Muscle of leg (tissue), 11 donors: ENCODE results near the gene RAB10. TPM values are rescaled to one million over a fixed set of nuclear protein-coding genes. Genes with fewer than 3 reads are reported as not detected.
"Not testable (repeated sequence)": the region's sequence is repeated elsewhere in the genome, so short reads cannot be mapped to it uniquely, and the experiment has no call there.

Source experiments
- DNase-seq: peaks from one replicate; pipeline ENCODE4 v3.0.0; 2013
- H3K27ac ChIP-seq: one replicate; pipeline ENCODE4 v1.5.1; 2013; ENCODE audit warnings: mild to moderate bottlenecking, low read length, control low read depth
- H3K27me3 ChIP-seq: one replicate; pipeline ENCODE4 v1.6.1; 2013; ENCODE audit warnings: low read length; ENCODE audit not compliant: control insufficient read depth, insufficient read depth
- H3K36me3 ChIP-seq: one replicate; pipeline ENCODE4 v1.6.1; 2013; ENCODE audit warnings: low read length; ENCODE audit not compliant: control insufficient read depth, insufficient read depth
- H3K4me1 ChIP-seq: one replicate; pipeline ENCODE4 v1.6.1; 2013; ENCODE audit warnings: low read length; ENCODE audit not compliant: control insufficient read depth, insufficient read depth
- H3K4me3 ChIP-seq: one replicate; pipeline ENCODE4 v1.5.1; 2013; ENCODE audit warnings: low read length, control low read depth
- H3K9me3 ChIP-seq: replicated peaks from 2 replicates; pipeline ENCODE4 v1.6.1; 2013; ENCODE audit warnings: low read depth, low read length; ENCODE audit not compliant: control insufficient read depth
- WGBS: methylation state at CpG from one replicate; pipeline ENCODE4 v1.1.5; 2013; ENCODE audit warnings: missing lambda C conversion rate; ENCODE audit not compliant: insufficient coverage; 5-methylcytosine and 5-hydroxymethylcytosine counted together
- polyA plus RNA-seq, 8 donors: library from polyadenylated mRNA; unstranded; fragments of 120-200 nt; gene quantifications; one replicate each; pipeline versions ENCODE4 v1.2.1 to v1.2.3, GENCODE V29; 2013; ENCODE audit warnings: inconsistent platforms in 1 of 8, low replicate concordance in 1 of 8; ENCODE audit not compliant: insufficient read length in 8 of 8, insufficient read depth in 1 of 8
- total RNA-seq: library from RNA; stranded (reverse); fragments of 120-200 nt; gene quantifications from one replicate; pipeline ENCODE4 v1.2.4, GENCODE V29; 2013

The RAB10 gene
- total and polyA plus RNA-seq, 9 donors: 50.5 to 107 (median 95.3) TPM

GRCh38 chr2:26164641-26165211 lies 130.8 kb downstream of the RAB10 start:
- H3K27me3 ChIP-seq: no peaks in the 10 kb centered on the region
- no peaks in the 10 kb centered on the region for H3K9me3 ChIP-seq
- DNase-seq: no peak
- no peaks in the 10 kb centered on the region for H3K36me3 ChIP-seq
- no peaks in the 10 kb centered on the region for H3K4me1 ChIP-seq
- WGBS: 80% methylated on average over 3 of the region's 8 CpGs
- no peak overlapping the region for H3K27ac ChIP-seq
- no peak overlapping the region for H3K4me3 ChIP-seq

GRCh38 chr2:26165403-26165802 lies 131.5 kb downstream of the RAB10 start:
- H3K27me3 ChIP-seq: peaks cover 4% of the 10 kb centered on the region
- H3K36me3 ChIP-seq: no peaks in the 10 kb centered on the region
- H3K4me3 ChIP-seq: no peak overlapping the region
- no peaks in the 10 kb centered on the region for H3K9me3 ChIP-seq
- H3K27ac ChIP-seq: no peak overlapping the region
- no peak for DNase-seq
- H3K4me1 ChIP-seq: no peaks in the 10 kb centered on the region
- no CpG with 5 or more reads among the region's 4 CpGs for WGBS

GRCh38 chr2:26166541-26166940 lies 132.7 kb downstream of the RAB10 start:
- not testable (repeated sequence) for DNase-seq, H3K36me3 ChIP-seq, H3K27ac ChIP-seq, H3K4me1 ChIP-seq, H3K9me3 ChIP-seq, H3K4me3 ChIP-seq
- 100% methylated on average over 1 of the region's 6 CpGs for WGBS
- peaks cover 12% of the 10 kb centered on the region for H3K27me3 ChIP-seq

GRCh38 chr2:26168785-26169184 lies 134.9 kb downstream of the RAB10 start:
- no peaks in the 10 kb centered on the region for H3K36me3 ChIP-seq
- H3K27me3 ChIP-seq: peaks cover 29% of the 10 kb centered on the region
- H3K4me1 ChIP-seq: peaks cover 9% of the 10 kb centered on the region
- no peak overlapping the region for H3K27ac ChIP-seq
- no peaks in the 10 kb centered on the region for H3K9me3 ChIP-seq
- no peak for DNase-seq
- WGBS: 94% methylated on average over 2 of the region's 4 CpGs
- no peak overlapping the region for H3K4me3 ChIP-seq

- H3K27me3 ChIP-seq: peaks cover 34% of the 10 kb centered on the region
- WGBS: no CpG with 5 or more reads among the region's 5 CpGs
- peaks cover 12% of the 10 kb centered on the region for H3K4me1 ChIP-seq
- H3K36me3 ChIP-seq: no peaks in the 10 kb centered on the region
- no peaks in the 10 kb centered on the region for H3K9me3 ChIP-seq
- no peak for DNase-seq
- H3K27ac ChIP-seq: no peak overlapping the region
- H3K4me3 ChIP-seq: no peak overlapping the region
Observed at GRCh38 chr2:26169226-26169625, 135.3 kb downstream of the RAB10 start.

GRCh38 chr2:26169681-26170414 lies 136.0 kb downstream of the RAB10 start:
- H3K4me3 ChIP-seq: no peak overlapping the region
- DNase-seq: no peak
- WGBS: 82% methylated on average over 12 of the region's 14 CpGs
- no peaks in the 10 kb centered on the region for H3K36me3 ChIP-seq
- H3K9me3 ChIP-seq: no peaks in the 10 kb centered on the region
- H3K27ac ChIP-seq: no peak overlapping the region
- peaks cover 18% of the 10 kb centered on the region for H3K4me1 ChIP-seq
- H3K27me3 ChIP-seq: peaks cover 39% of the 10 kb centered on the region

- H3K36me3 ChIP-seq: no peaks in the 10 kb centered on the region
- 87% methylated on average over 5 of the region's 9 CpGs for WGBS
Observed at GRCh38 chr2:26170795-26171194, 136.9 kb downstream of the RAB10 start.

GRCh38 chr2:26172189-26172870 lies 138.4 kb downstream of the RAB10 start:
- H3K9me3 ChIP-seq: no peaks in the 10 kb centered on the region

More at GRCh38 chr2:26170795-26171194, 136.9 kb downstream of the RAB10 start:
- Histone ChIP-seq H3K27ac (no peak overlapping the region), H3K4me1 (peaks cover 18% of the 10 kb centered on the region), H3K4me3 (no peak overlapping the region), H3K27me3 (peaks cover 39% of the 10 kb centered on the region), H3K9me3 (no peaks in the 10 kb centered on the region)
- no peak for DNase-seq

GRCh38 chr2:26172871-26173775 lies 139.2 kb downstream of the RAB10 start, which contains the start of gene GAREM2:
GAREM2 (plus strand) TSS chr2:26173088; CDS start chr2:26173221, 133 bp downstream.
- H3K4me1 ChIP-seq: peaks cover 21% of the 10 kb centered on the region
- under 1% methylated on average over 76 of the region's 102 CpGs for WGBS
- peak within 1 kb of the TSS; percentile 24 for H3K4me3 ChIP-seq
- H3K27ac ChIP-seq: no peak within 1 kb of the TSS
- DNase-seq: no peak
- H3K9me3 ChIP-seq: no peaks in the 10 kb centered on the region
- H3K27me3 ChIP-seq: peaks cover 39% of the 10 kb centered on the region
- H3K36me3 ChIP-seq: no peaks in the 10 kb centered on the region

More at GRCh38 chr2:26172189-26172870, 138.4 kb downstream of the RAB10 start:
- Histone ChIP-seq H3K4me1 (peaks cover 21% of the 10 kb centered on the region), H3K36me3 (no peaks in the 10 kb centered on the region), H3K4me3 (peak overlapping the region; percentile 15), H3K27me3 (peaks cover 39% of the 10 kb centered on the region), H3K27ac (no peak overlapping the region)
- 19% methylated on average over 31 of the region's 56 CpGs for WGBS
- DNase-seq: no peak
